B cell (primary cell): ENCODE measurements around the gene CCDC187. TPM values are rescaled to one million over a fixed set of nuclear protein-coding genes. Genes with fewer than 3 reads are reported as not detected.

Experiments
- ATAC-seq: fragments of 200-7000 bp; cut with Tn5 transposase; one replicate; pipeline ENCODE4 v1.10.0; 2021; ENCODE audit warnings: low read depth, mild to moderate bottlenecking, moderate number of reproducible peaks, moderate library complexity
- CTCF ChIA-PET: fragments of 350-600 bp; sonication (Branson Sonifier 250); formaldehyde crosslinking; loops from one replicate; lab custom pipeline; 2021; ENCODE audit warnings: antibody characterized with exemption, inconsistent platforms; lab: Charles Lee
- POLR2A ChIA-PET: fragments of 350-600 bp; sonication (Branson Sonifier 250); formaldehyde crosslinking; loops from one replicate; lab custom pipeline; 2021; ENCODE audit warnings: antibody characterized with exemption; lab: Charles Lee
- DNase-seq: peaks from one replicate; pipeline ENCODE4 v3.0.0; 2013
- H2AFZ ChIP-seq: 2 replicates; pipeline ENCODE4 v1.6.1; 2012; ENCODE audit warnings: mild to moderate bottlenecking, low read depth, low read length; ENCODE audit not compliant: insufficient read depth, poor library complexity, severe bottlenecking
- H3K27ac ChIP-seq, 2 donors: 1 replicate in 1 of 2; 2 replicates in 1 of 2; pipeline ENCODE4 v1.5.1; 2012 to 2013; ENCODE audit warnings: low read length in 2 of 2, mild to moderate bottlenecking in 2 of 2, moderate library complexity in 1 of 2
- H3K27me3 ChIP-seq, 4 experiments: fragments of 200-600 bp in 1 of 4; sonication (generic) in 1 of 4; replicated peaks in 1 of 4; 1 replicate in 2 of 4; 2 replicates in 2 of 4; pipeline versions ENCODE4 v1.6.1 to v1.7.0; 2013 to 2016; ENCODE audit warnings: low read length in 3 of 4, mild to moderate bottlenecking in 2 of 4, mixed read lengths in 1 of 4, moderate library complexity in 1 of 4; ENCODE audit not compliant: insufficient read depth in 4 of 4, control insufficient read depth in 3 of 4; ENCODE audit errors: control extremely low read depth in 1 of 4
- H3K36me3 ChIP-seq, 2 experiments: replicated peaks in 1 of 2; 1 replicate in 1 of 2; 2 replicates in 1 of 2; pipeline versions ENCODE4 v1.6.1 to v1.7.1; 2013; ENCODE audit warnings: low read length in 1 of 2; ENCODE audit not compliant: insufficient read depth in 2 of 2, control insufficient read depth in 1 of 2; ENCODE audit errors: control extremely low read depth in 1 of 2, extremely low read depth in 1 of 2
- H3K4me1 ChIP-seq, 2 donors: fragments of 200-600 bp in 1 of 2; sonication (generic) in 1 of 2; 1 replicate in 1 of 2; 2 replicates in 1 of 2; pipeline versions ENCODE4 v1.5.1 to v1.6.1; 2013 to 2017; ENCODE audit warnings: low read length in 2 of 2; ENCODE audit not compliant: control insufficient read depth in 2 of 2, insufficient read depth in 2 of 2
- H3K4me2 ChIP-seq: replicated peaks from 2 replicates; pipeline ENCODE3; 2012; ENCODE audit warnings: mild to moderate bottlenecking, low read depth, low read length; ENCODE audit not compliant: poor library complexity, severe bottlenecking
- H3K4me3 ChIP-seq, 5 experiments: fragments of 200-600 bp in 1 of 5; sonication (generic) in 1 of 5; 1 replicate in 3 of 5; 2 replicates in 2 of 5; pipeline versions ENCODE4 v1.5.1 to v1.7.0; 2011 to 2016; ENCODE audit warnings: low read length in 4 of 5, mild to moderate bottlenecking in 4 of 5, low read depth in 2 of 5, control low read depth in 1 of 5, moderate library complexity in 1 of 5; ENCODE audit not compliant: insufficient read depth in 1 of 5; ENCODE audit errors: control extremely low read depth in 1 of 5, extremely low read depth in 1 of 5
- H3K79me2 ChIP-seq: fragments of 200-600 bp; sonication (generic); one replicate; pipeline ENCODE4 v1.6.0; 2016; ENCODE audit warnings: low read length; ENCODE audit not compliant: control insufficient read depth, insufficient read depth
- H3K9ac ChIP-seq: fragments of 200-600 bp; sonication (generic); 2 replicates; pipeline ENCODE4 v1.6.1; 2017; ENCODE audit warnings: mild to moderate bottlenecking, low read length, moderate library complexity
- H3K9me3 ChIP-seq, 3 donors: one replicate each; pipeline versions ENCODE4 v1.6.1 to v1.7.1; 2013; ENCODE audit warnings: low read length in 2 of 3; ENCODE audit not compliant: control insufficient read depth in 2 of 3, insufficient read depth in 1 of 3; ENCODE audit errors: control extremely low read depth in 1 of 3
- H4K20me1 ChIP-seq: 2 replicates; pipeline ENCODE4 v1.6.0; 2012; ENCODE audit warnings: mild to moderate bottlenecking, low read length; ENCODE audit not compliant: insufficient read depth, control insufficient read depth, poor library complexity, severe bottlenecking
- H3K27ac Mint-ChIP-seq: one replicate; pipeline ENCODE4 v1.8.0; 2021; ENCODE audit warnings: mixed read lengths
- H3K27me3 Mint-ChIP-seq: one replicate; pipeline ENCODE4 v1.8.0; 2021; ENCODE audit warnings: mixed read lengths
- H3K4me1 Mint-ChIP-seq: one replicate; pipeline ENCODE4 v1.8.0; 2021; ENCODE audit warnings: mixed read lengths
- H3K4me3 Mint-ChIP-seq: one replicate; pipeline ENCODE4 v1.8.0; 2021; ENCODE audit warnings: mixed read lengths
- H3K9me3 Mint-ChIP-seq: one replicate; pipeline ENCODE4 v1.8.0; 2022; ENCODE audit warnings: mixed read lengths; ENCODE audit not compliant: insufficient read depth
- CTCF ChIP-seq: fragments of 200-600 bp; IDR thresholded peaks from one replicate; pipeline ENCODE4 v1.8.0; 2022; ENCODE audit warnings: antibody characterized with exemption, mild to moderate bottlenecking
- EZH2 ChIP-seq: IDR thresholded peaks from 2 replicates; pipeline ENCODE4 v1.6.1; 2012; ENCODE audit warnings: borderline replicate concordance, low read depth, mild to moderate bottlenecking, moderate library complexity, low read length; ENCODE audit not compliant: insufficient read depth, poor library complexity, severe bottlenecking
- WGBS: methylation state at CpG from one replicate; pipeline ENCODE4 v1.1.5; 2013; ENCODE audit warnings: missing lambda C conversion rate; ENCODE audit not compliant: insufficient coverage; 5-methylcytosine and 5-hydroxymethylcytosine counted together
- intact Hi-C: fragments of 100-400 bp; cut with micrococcal nuclease; formaldehyde crosslinking; loops from one replicate; pipeline ENCODE4 v1.10.0; 2022
- polyA plus RNA-seq: library from polyadenylated mRNA; depleted of rRNA; stranded (reverse); fragments of >200 nt; gene quantifications from 2 replicates; pipeline ENCODE4 v1.2.3, GENCODE V29; 2012
- total RNA-seq, 2 donors: library from RNA; stranded (reverse); fragments of 120-200 nt in 1 of 2; gene quantifications; 1 replicate in 1 of 2; 2 replicates in 1 of 2; pipeline versions ENCODE4 v1.2.3 to v1.2.4, GENCODE V29; 2013 to 2022

CCDC187 gene
- total and polyA plus RNA-seq, 2 donors (not counting 1 experiment from before 2014, with no cell fraction given), result 1.5 to 7.6 TPM

- Histone ChIP-seq H3K4me3 (no peak overlapping the region), H4K20me1 (no peaks in the 10 kb centered on the region), H3K36me3 (no peaks in the 10 kb centered on the region), H3K27ac (no peak overlapping the region), H2AFZ (no peak overlapping the region), H3K4me1 (no peaks in the 10 kb centered on the region), H3K9me3 (no peaks in the 10 kb centered on the region), H3K4me2 (no peak overlapping the region), H3K9ac (no peak overlapping the region), H3K79me2 (no peaks in the 10 kb centered on the region), H3K27me3 (no peaks in the 10 kb centered on the region)
- H3K27me3 Mint-ChIP-seq, result no peaks in the 10 kb centered on the region
- WGBS, result 81% methylated on average over 11 of the region's 11 CpGs
- no peak overlapping the region for H3K27ac Mint-ChIP-seq
- no peaks in the 10 kb centered on the region for H3K9me3 Mint-ChIP-seq
- ChIA-PET CTCF (no interaction called here), POLR2A (no interaction called here)
- intact Hi-C loops, result no loop called here
- DNase-seq (no peak), ATAC-seq (no peak)
- no peaks in the 10 kb centered on the region for H3K4me1 Mint-ChIP-seq
- H3K4me3 Mint-ChIP-seq, result no peak overlapping the region
- no peak for TF ChIP-seq CTCF
- TF ChIP-seq EZH2, result no peak
Measured at GRCh38 chr9:136351252-136351800, 47.4 kb upstream of the CCDC187 start.

GRCh38 chr9:136349546-136349945 is 45.7 kb upstream of the CCDC187 start:
- POLR2A ChIA-PET, result no interaction called here

More at GRCh38 chr9:136349546-136349945, 45.7 kb upstream of the CCDC187 start:
- H3K4me3 ChIP-seq, result no peak overlapping the region
- H3K9me3 Mint-ChIP-seq, result no peaks in the 10 kb centered on the region
- ATAC-seq (no peak), DNase-seq (no peak)
- H3K79me2 ChIP-seq, result no peaks in the 10 kb centered on the region
- CTCF ChIA-PET, result no interaction called here
- no peaks in the 10 kb centered on the region for H3K4me1 Mint-ChIP-seq
- H3K9ac ChIP-seq, result no peak overlapping the region
- no peaks in the 10 kb centered on the region for H3K27me3 ChIP-seq
- 87% methylated on average over 23 of the region's 24 CpGs for WGBS
- no peak for TF ChIP-seq EZH2
- no peak for TF ChIP-seq CTCF
- intact Hi-C loops, result no loop called here
- H2AFZ ChIP-seq, result no peak overlapping the region
- H3K4me2 ChIP-seq, result no peak overlapping the region
- H3K4me3 Mint-ChIP-seq, result no peak overlapping the region
- H3K4me1 ChIP-seq, result no peaks in the 10 kb centered on the region
- H3K27ac ChIP-seq, result no peak overlapping the region
- no peaks in the 10 kb centered on the region for H3K9me3 ChIP-seq
- H3K27ac Mint-ChIP-seq, result no peak overlapping the region
- H3K27me3 Mint-ChIP-seq, result no peaks in the 10 kb centered on the region
- no peaks in the 10 kb centered on the region for H3K36me3 ChIP-seq
- H4K20me1 ChIP-seq, result no peaks in the 10 kb centered on the region
